C4-2B (cell line): Measurements from ENCODE around the gene STIM1.

Experiments used
- CTCF ChIP-seq: fragments of 450-650 bp; conservative IDR thresholded peaks from 2 replicates; pipeline ENCODE4 v1.5.1; 2017; ENCODE audit warnings: mild to moderate bottlenecking
- ZFX ChIP-seq: fragments of 450-650 bp; IDR thresholded peaks from 2 replicates; pipeline ENCODE4 v1.6.1; 2017

DNA sequence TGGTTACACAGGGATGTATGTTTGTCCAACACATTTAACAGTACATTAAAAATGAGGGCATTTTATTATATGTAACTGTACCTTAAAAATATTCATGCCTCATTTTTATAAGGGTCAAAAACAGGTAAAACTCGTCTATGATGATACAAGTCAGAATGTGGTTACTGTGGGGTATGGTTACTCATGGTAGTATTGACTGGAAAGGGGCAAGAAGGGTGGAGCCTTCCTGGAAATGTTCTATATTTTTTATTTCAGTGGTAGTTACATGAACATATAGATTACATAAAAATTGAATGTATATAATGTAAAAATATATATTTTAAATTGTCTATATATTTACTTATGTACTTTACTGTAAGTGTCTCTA is 99.8 kb downstream of the STIM1 start:
- TF ChIP-seq CTCF (no peak), ZFX (no peak)
